HG02870 (cell line): ENCODE results near the gene PLEKHM3.
"Not testable (repeated sequence)": the region's sequence is repeated elsewhere in the genome, so short reads cannot be mapped to it uniquely, and the experiment has no call there.

ENCODE experiments used
- ATAC-seq: cut with Tn5 transposase; IDR thresholded peaks from one replicate; pipeline ENCODE4 v1.9.1; 2021; ENCODE audit warnings: mild to moderate bottlenecking, moderate library complexity; ENCODE audit not compliant: unreplicated experiment

Gene PLEKHM3

GRCh38 chr2:207831584-207832248 lies 193.6 kb downstream of the PLEKHM3 start:
- no peak for ATAC-seq

DNA sequence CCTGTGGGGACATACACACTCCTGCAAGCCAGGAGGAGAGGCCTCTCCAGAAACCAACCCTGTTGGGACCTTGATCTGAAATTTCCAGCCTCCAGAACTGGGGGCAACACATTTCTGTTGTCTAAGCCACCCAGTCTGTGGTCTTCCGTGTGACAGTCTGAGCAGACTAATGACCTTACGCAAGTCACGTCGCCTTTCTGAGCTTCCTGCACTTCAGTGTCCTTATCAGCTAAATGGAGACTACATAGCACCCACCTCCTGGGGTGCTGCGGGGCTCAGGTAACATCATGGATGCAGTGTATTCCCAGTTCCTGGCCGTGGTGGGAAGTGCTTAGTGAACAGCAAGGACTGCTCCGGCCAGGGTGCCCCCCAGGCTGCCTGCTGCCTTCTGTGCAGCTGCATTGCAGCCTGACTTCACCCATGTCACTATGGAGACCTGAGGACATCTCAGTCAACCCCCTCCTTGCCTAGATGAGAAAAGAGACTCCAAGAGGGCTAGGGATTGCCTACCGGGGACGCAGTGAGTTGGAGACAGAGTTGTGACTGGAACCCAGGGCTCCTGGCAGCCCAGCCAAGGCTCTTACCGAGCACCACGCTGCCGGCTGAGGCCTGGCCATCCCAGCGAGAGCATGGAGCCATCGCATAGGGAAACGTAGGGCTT lies 194.4 kb downstream of the PLEKHM3 start:
- no peak for ATAC-seq

- ATAC-seq = no peak
Observed at GRCh38 chr2:207828361-207829057, 196.8 kb downstream of the PLEKHM3 start.

GRCh38 chr2:207825978-207826377 lies 199.3 kb downstream of the PLEKHM3 start:
- no peak for ATAC-seq

GRCh38 chr2:207825045-207825954 lies 200.0 kb downstream of the PLEKHM3 start:
- no peak for ATAC-seq

DNA sequence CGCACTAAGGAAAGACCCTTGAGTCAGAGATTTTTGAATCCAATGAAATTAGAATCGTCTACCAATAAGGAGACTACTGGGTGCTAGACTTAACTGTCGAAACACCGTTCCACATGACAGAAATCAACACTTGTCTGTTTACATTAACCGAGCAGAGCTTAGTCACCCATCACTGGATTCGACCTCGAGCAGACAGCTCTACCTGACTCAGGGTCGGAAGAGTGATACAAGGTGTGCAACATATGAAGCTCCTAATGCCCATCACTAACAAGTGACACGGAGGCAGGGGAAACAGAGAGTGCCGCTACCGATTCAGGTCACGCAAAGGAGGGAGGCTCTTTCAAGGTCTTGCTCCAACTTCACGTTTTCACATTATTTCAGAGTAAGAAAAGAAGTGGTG lies 201.5 kb downstream of the PLEKHM3 start:
- no peak for ATAC-seq

DNA sequence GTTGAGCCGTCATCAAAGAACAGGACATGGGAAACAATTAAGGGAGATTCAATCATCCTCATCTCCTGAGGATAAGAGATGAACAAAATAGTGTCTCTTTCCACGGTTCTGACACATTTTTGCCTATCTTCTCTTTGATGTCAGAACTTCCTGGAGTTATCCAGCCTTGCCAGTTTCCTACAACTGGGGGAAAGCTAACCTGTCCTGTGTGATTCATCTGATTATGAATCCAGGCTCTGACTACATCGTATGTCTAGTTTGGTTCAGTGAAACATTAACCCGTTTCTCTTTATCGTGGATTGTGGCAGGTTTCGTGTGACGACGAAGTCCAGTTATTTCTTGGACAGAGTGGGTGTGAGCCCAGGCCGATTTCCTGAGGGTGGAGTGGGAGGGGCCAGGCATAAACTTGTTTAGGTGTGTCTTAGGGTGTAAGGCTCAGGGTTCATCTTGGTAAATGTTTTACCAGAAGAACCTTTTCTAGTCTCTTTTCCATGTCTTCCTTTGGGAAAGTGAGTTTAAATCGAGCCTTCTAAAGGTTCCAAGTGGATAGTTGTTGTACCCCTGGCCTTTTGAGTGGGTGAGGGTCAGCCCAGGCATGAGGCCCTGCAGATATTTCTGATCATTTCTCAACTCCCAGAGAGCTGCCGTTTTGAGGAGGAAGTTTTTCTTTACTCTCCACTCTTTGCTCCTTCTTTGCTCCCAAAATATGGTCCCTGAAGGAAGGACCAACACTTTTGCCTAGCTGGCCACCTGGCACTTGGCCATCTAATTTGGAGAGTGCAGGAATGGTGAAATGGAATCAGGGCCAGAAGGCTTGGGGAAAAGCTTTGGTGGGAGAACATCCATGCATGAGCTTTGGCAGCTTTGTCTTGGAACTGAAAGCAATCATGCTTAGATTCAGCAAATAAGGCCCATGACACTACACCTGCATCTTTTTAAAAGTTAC lies 205.2 kb downstream of the PLEKHM3 start:
- ATAC-seq = no peak

- ATAC-seq = no peak
Observed at GRCh38 chr2:207819021-207819797, 206.1 kb downstream of the PLEKHM3 start.

- no peak for ATAC-seq
Observed at GRCh38 chr2:207816546-207816945, 208.8 kb downstream of the PLEKHM3 start.

- no peak for ATAC-seq
Observed at GRCh38 chr2:207815254-207815653, 210.1 kb downstream of the PLEKHM3 start.

DNA sequence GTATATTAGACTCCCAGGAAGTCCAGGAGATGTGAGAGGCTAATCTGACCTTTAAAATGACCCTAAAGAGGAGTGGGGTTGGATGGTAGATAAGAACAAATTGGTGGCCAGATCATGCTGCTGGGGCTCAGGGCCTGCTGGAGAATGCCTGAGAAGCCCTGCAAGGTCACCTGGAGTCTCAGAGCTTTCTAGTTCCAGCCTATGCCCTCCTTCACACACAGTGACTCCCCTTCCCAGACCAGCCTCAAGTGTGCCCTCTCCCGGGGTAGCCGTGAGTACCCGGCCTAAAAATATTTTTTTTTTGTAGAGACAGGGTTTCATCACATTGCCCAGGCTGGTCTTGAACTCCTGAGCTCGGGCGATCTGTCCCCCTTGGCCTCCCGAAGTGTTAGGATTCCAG lies 211.4 kb downstream of the PLEKHM3 start:
- ATAC-seq = no peak

- ATAC-seq = no peak
Observed at GRCh38 chr2:207813221-207813916, 212.0 kb downstream of the PLEKHM3 start.

- no peak for ATAC-seq
Observed at GRCh38 chr2:207812726-207813080, 212.6 kb downstream of the PLEKHM3 start.

GRCh38 chr2:207812058-207812725 lies 213.1 kb downstream of the PLEKHM3 start:
- ATAC-seq = no peak

DNA sequence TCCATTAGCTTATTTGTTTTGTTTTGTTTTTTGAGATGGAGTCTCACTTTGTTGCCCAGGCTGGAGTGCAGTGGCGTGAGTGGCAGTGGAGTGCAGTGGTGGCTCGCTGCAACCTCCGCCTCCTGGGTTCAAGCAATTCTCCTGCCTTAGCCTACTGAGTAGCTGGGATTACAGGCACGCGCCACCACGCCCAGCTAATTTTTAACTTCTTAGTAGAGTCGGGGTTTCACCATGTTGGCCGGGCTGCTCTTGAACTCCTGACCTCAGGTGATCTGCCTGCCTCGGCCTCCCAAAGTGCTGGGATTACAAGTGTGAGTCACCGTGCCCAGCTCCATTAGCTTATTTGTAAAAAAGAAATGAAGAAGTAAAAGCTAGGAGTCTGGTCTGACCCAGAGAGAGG lies 213.7 kb downstream of the PLEKHM3 start:
- not testable (repeated sequence) for ATAC-seq

- ATAC-seq = no peak
Observed at GRCh38 chr2:207810200-207810788, 215.0 kb downstream of the PLEKHM3 start.

GRCh38 chr2:207808119-207808518 lies 217.2 kb downstream of the PLEKHM3 start:
- ATAC-seq = no peak

DNA sequence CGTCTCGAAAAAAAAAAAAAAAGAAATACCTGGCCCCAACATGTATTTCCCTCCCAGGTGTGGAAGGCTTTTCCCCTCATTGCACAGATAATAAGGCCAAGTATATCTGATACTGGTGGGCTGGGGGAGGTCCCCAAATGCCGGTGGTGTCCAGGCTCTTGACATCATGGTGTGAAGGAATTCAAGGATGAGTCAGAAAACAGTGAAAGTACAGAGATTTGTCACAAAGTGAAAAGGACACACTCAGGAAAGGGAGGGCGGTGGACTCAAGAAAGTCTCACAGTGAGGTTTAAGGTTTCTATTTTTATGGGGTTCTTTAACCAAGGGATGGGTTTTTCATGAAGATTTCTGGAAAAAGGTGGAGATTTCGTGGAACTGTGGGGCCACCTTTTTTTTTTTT lies 217.8 kb downstream of the PLEKHM3 start:
- ATAC-seq = peak; percentile 92
